IMR-90 (cell line): ENCODE data around the gene CD300LD. TPM values are rescaled to one million over a fixed set of nuclear protein-coding genes. Genes with fewer than 3 reads are reported as not detected.
A peak's percentile ranks its signal among the peaks of the same experiment; 100 is the strongest.

ENCODE experiments used
- ATAC-seq: fragments of 200-7000 bp; cut with Tn5 transposase; 2 replicates; pipeline ENCODE4 v1.9.1; 2020; ENCODE audit warnings: low read depth, mild to moderate bottlenecking, moderate library complexity
- BruUV-seq: library from RNA; stranded (reverse); fragments of 400-500 nt; replicated peaks from 2 replicates; lab custom pipeline; 2021; lab: Mats Ljungman, UMichigan
- CTCF ChIA-PET: fragments of 300-600 bp; formaldehyde crosslinking; extraction: SDS; loops from one replicate; lab custom pipeline; 2021; ENCODE audit warnings: antibody characterized with exemption; lab: Yijun Ruan, JAX
- POLR2A ChIA-PET: fragments of 300-600 bp; sonication (Branson Sonifier 250); formaldehyde crosslinking; loops from one replicate; lab custom pipeline; 2022; ENCODE audit warnings: antibody characterized with exemption; ENCODE audit not compliant: unreplicated experiment; lab: Charles Lee
- DNase-seq: peaks from one replicate; pipeline ENCODE4 v3.0.0; 2013
- H2AFZ ChIP-seq: replicated peaks from 2 replicates; pipeline ENCODE3; 2013; ENCODE audit warnings: low read length, mild to moderate bottlenecking; ENCODE audit not compliant: poor library complexity
- H2AK5ac ChIP-seq: 2 replicates; pipeline ENCODE4 v1.6.1; 2013; ENCODE audit warnings: low read depth, low read length, inconsistent platforms
- H2AK9ac ChIP-seq: replicated peaks from 2 replicates; pipeline ENCODE3; 2013; ENCODE audit warnings: mild to moderate bottlenecking, low read depth, low read length, moderate library complexity; ENCODE audit not compliant: poor library complexity
- H2BK120ac ChIP-seq: 2 replicates; pipeline ENCODE4 v1.6.1; 2013; ENCODE audit warnings: low read depth, low read length, inconsistent platforms
- H2BK15ac ChIP-seq: 3 replicates; pipeline ENCODE4 v1.6.1; 2013; ENCODE audit warnings: low read depth, low read length, inconsistent platforms
- H2BK20ac ChIP-seq: 2 replicates; pipeline ENCODE4 v1.6.1; 2013; ENCODE audit warnings: low read depth, mild to moderate bottlenecking, inconsistent platforms, low read length, moderate library complexity
- H2BK5ac ChIP-seq: 2 replicates; pipeline ENCODE4 v1.6.1; 2013; ENCODE audit warnings: mild to moderate bottlenecking, low read depth, low read length, inconsistent platforms; ENCODE audit not compliant: poor library complexity, severe bottlenecking
- H3K14ac ChIP-seq: replicated peaks from 2 replicates; pipeline ENCODE4 v1.6.1; 2013; ENCODE audit warnings: low read depth, low read length, inconsistent platforms
- H3K18ac ChIP-seq: 2 replicates; pipeline ENCODE4 v1.6.1; 2013; ENCODE audit warnings: low read depth, low read length, control low read depth
- H3K23ac ChIP-seq: 2 replicates; pipeline ENCODE4 v1.6.1; 2013; ENCODE audit warnings: low read depth, low read length, inconsistent platforms
- H3K27ac ChIP-seq: 2 replicates; pipeline ENCODE4 v1.5.1; 2013; ENCODE audit warnings: mild to moderate bottlenecking, control low read depth, low read length; ENCODE audit not compliant: insufficient read depth
- H3K27me3 ChIP-seq: 2 replicates; pipeline ENCODE4 v1.6.1; 2013; ENCODE audit warnings: low read length; ENCODE audit not compliant: control insufficient read depth, insufficient read depth
- H3K36me3 ChIP-seq: 2 replicates; pipeline ENCODE4 v1.6.1; 2013; ENCODE audit warnings: low read length, mixed read lengths; ENCODE audit not compliant: control insufficient read depth, insufficient read depth
- H3K4ac ChIP-seq: 2 replicates; pipeline ENCODE4 v1.6.1; 2013; ENCODE audit warnings: low read depth, low read length, inconsistent platforms
- H3K4me1 ChIP-seq: 2 replicates; pipeline ENCODE4 v1.6.1; 2013; ENCODE audit warnings: low read length, mixed read lengths; ENCODE audit not compliant: control insufficient read depth, insufficient read depth
- H3K4me2 ChIP-seq: 2 replicates; pipeline ENCODE4 v1.6.1; 2013; ENCODE audit warnings: low read depth, mild to moderate bottlenecking, control low read depth, low read length, moderate library complexity
- H3K4me3 ChIP-seq: 2 replicates; pipeline ENCODE4 v1.5.1; 2013; ENCODE audit warnings: low read depth, mild to moderate bottlenecking, control low read depth, low read length, moderate library complexity; ENCODE audit not compliant: insufficient read depth
- H3K56ac ChIP-seq: 2 replicates; pipeline ENCODE4 v1.6.1; 2013; ENCODE audit warnings: low read length, inconsistent platforms; ENCODE audit not compliant: insufficient read depth; ENCODE audit errors: extremely low read depth
- H3K79me1 ChIP-seq, 2 experiments: 2 replicates each; pipeline ENCODE4 v1.6.1; 2013; ENCODE audit warnings: low read length in 2 of 2, inconsistent platforms in 1 of 2, low read depth in 1 of 2
- H3K9ac ChIP-seq: 2 replicates; pipeline ENCODE4 v1.6.1; 2013; ENCODE audit warnings: low read depth, low read length, control low read depth
- H3K9me1 ChIP-seq: 2 replicates; pipeline ENCODE4 v1.6.1; 2013; ENCODE audit warnings: low read length, inconsistent platforms; ENCODE audit not compliant: insufficient read depth
- H3K9me3 ChIP-seq: 2 replicates; pipeline ENCODE4 v1.6.1; 2013; ENCODE audit warnings: low read length; ENCODE audit not compliant: control insufficient read depth, insufficient read depth
- H4K20me1 ChIP-seq: 2 replicates; pipeline ENCODE4 v1.6.1; 2013; ENCODE audit warnings: low read length, inconsistent platforms; ENCODE audit not compliant: insufficient read depth
- H4K5ac ChIP-seq: 2 replicates; pipeline ENCODE4 v1.6.1; 2013; ENCODE audit warnings: mild to moderate bottlenecking, low read depth, low read length, control low read depth
- H4K8ac ChIP-seq, 2 experiments: 2 replicates each; pipeline ENCODE4 v1.6.1; 2013; ENCODE audit warnings: low read depth in 2 of 2, low read length in 2 of 2, control low read depth in 1 of 2, inconsistent platforms in 1 of 2
- H4K91ac ChIP-seq: 2 replicates; pipeline ENCODE4 v1.6.1; 2013; ENCODE audit warnings: low read depth, low read length, inconsistent platforms; ENCODE audit not compliant: insufficient read depth
- BHLHE40 ChIP-seq: fragments of 150-350 bp; IDR thresholded peaks from 2 replicates; pipeline ENCODE4 v1.6.1; 2016; ENCODE audit warnings: mild to moderate bottlenecking, low read depth, low read length
- CEBPB ChIP-seq: IDR thresholded peaks from 2 replicates; pipeline ENCODE4 v1.6.1; 2012; ENCODE audit warnings: low read depth, low read length, improper control_type of control experiment
- CHD1 ChIP-seq: IDR thresholded peaks from 2 replicates; pipeline ENCODE4 v1.6.1; 2012; ENCODE audit warnings: low read depth, low read length, improper control_type of control experiment
- FOS ChIP-seq: fragments of 150-350 bp; IDR thresholded peaks from 2 replicates; pipeline ENCODE4 v1.6.1; 2016; ENCODE audit warnings: low read depth, low read length
- MAFK ChIP-seq: IDR thresholded peaks from 2 replicates; pipeline ENCODE4 v1.6.1; 2012; ENCODE audit warnings: low read depth, low read length, improper control_type of control experiment
- MAZ ChIP-seq: IDR thresholded peaks from 2 replicates; pipeline ENCODE4 v1.6.1; 2012; ENCODE audit warnings: low read depth, mild to moderate bottlenecking, low read length, improper control_type of control experiment, moderate library complexity, borderline replicate concordance
- MXI1 ChIP-seq: IDR thresholded peaks from 2 replicates; pipeline ENCODE4 v1.6.1; 2012; ENCODE audit warnings: low read depth, mild to moderate bottlenecking, low read length, moderate library complexity, borderline replicate concordance
- NFE2L2 ChIP-seq: fragments of 150-350 bp; IDR thresholded peaks from 2 replicates; pipeline ENCODE4 v1.6.1; 2016; ENCODE audit warnings: low read depth, mild to moderate bottlenecking, low read length
- POLR2A ChIP-seq: IDR thresholded peaks from 2 replicates; pipeline ENCODE4 v1.6.1; 2012; ENCODE audit warnings: mild to moderate bottlenecking, low read depth, low read length
- RAD21 ChIP-seq: IDR thresholded peaks from 2 replicates; pipeline ENCODE4 v1.6.1; 2012; ENCODE audit warnings: low read length, improper control_type of control experiment
- RCOR1 ChIP-seq: IDR thresholded peaks from 2 replicates; pipeline ENCODE4 v1.6.1; 2012; ENCODE audit warnings: mild to moderate bottlenecking, low read length, improper control_type of control experiment; ENCODE audit not compliant: insufficient replicate concordance
- RFX5 ChIP-seq: IDR thresholded peaks from 2 replicates; pipeline ENCODE4 v1.8.0; 2012; ENCODE audit warnings: low read depth, mild to moderate bottlenecking, low read length, moderate library complexity
- SMC3 ChIP-seq: fragments of 150-350 bp; IDR thresholded peaks from 2 replicates; pipeline ENCODE4 v1.6.1; 2016; ENCODE audit warnings: low read depth, mild to moderate bottlenecking, antibody characterized with exemption, low read length, moderate library complexity
- WGBS, 2 experiments: methylation state at CpG; one replicate each; pipeline versions ENCODE4 v1.1.5 to v1.1.7; 2013; ENCODE audit warnings: missing lambda C conversion rate in 2 of 2; ENCODE audit not compliant: insufficient read length in 1 of 2; ENCODE audit errors: extremely low coverage in 2 of 2; 5-methylcytosine and 5-hydroxymethylcytosine counted together
- dilution Hi-C: fragments of 300-500 bp; cut with HindIII; formaldehyde crosslinking; loops from one replicate; pipeline ENCODE4 v1.14.3; 2018; ENCODE audit warnings: low sequenced_read_pairs; ENCODE audit not compliant: unreplicated experiment
- in situ Hi-C: fragments of 300-500 bp; cut with MboI; formaldehyde crosslinking; loops from 3 replicates; pipeline ENCODE4 v1.14.3; 2019; ENCODE audit warnings: low sequenced_read_pairs, inconsistent platforms, mixed read lengths
- intact Hi-C: fragments of 100-400 bp; cut with micrococcal nuclease; formaldehyde crosslinking; loops from 2 replicates; pipeline ENCODE4 v1.10.0; 2022
- polyA plus RNA-seq, 3 experiments: library from polyadenylated mRNA; depleted of rRNA; stranded (reverse); fragments of >200 nt; gene quantifications; 2 replicates each; pipeline ENCODE4 v1.2.3, GENCODE V29; 2012; ENCODE audit warnings: low replicate concordance in 1 of 3
- total RNA-seq: library from RNA; depleted of rRNA; stranded (reverse); fragments of >200 nt; gene quantifications from 2 replicates; pipeline ENCODE4 v1.2.3, GENCODE V29; 2012
- TF ChIP-seq, protein P1 (sequence below): conservative IDR thresholded peaks from 2 replicates; pipeline ENCODE4 v1.5.1; 2012; ENCODE audit warnings: mild to moderate bottlenecking, low read depth, low read length, improper control_type of control experiment
- TF ChIP-seq, protein P2 (sequence below): fragments of 150-350 bp; IDR thresholded peaks from 2 replicates; pipeline ENCODE4 v1.6.1; 2016; ENCODE audit warnings: low read depth, mild to moderate bottlenecking, low read length, moderate library complexity, borderline replicate concordance
- TF ChIP-seq, protein P3 (sequence below): fragments of 150-350 bp; IDR thresholded peaks from 2 replicates; pipeline ENCODE4 v1.6.1; 2017; ENCODE audit warnings: mild to moderate bottlenecking, antibody characterized with exemption, low read length, low read depth

The CD300LD gene
- total and polyA plus RNA-seq, 2 of the 4 experiments (the other 2 are of a cell fraction): not detected

DNA sequence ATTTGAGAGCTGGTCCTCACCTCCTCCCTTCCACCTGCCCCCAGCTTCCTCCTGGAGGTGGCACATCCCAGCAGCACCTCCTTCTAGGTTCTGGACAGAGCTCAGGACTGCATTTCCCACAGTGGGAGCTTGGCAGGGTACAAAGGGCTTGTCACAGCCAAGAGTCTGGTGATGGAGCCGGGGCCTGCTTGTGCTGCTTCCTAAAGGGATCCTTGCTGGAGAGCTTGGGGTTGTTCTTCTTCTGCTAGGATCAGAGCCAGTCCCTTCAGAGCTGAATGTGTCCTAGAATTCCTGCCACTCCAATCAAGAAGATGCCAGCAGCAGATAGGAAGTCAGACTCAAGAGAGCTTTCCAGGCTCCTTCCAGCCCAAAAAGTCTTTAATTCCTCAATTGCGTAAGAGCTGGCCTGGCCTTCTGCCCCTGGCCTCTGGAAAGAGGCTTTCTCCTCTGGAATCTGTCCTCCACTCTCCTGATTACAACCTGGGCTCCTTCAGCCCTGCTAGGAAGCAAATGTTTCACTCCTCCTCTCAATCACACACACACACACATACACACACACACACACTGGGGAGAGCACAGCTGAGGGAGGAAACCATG is 27.1 kb upstream of the CD300LD start:
- dilution Hi-C loops (no loop called here), intact Hi-C loops (no loop called here), in situ Hi-C loops (no loop called here)
- ChIA-PET CTCF (no interaction called here), POLR2A (no interaction called here)
- Histone ChIP-seq H3K9ac (no peak overlapping the region), H2AFZ (peak overlapping the region; percentile 11), H3K9me3 (peaks cover 16% of the 10 kb centered on the region), H2BK15ac (no peak overlapping the region), H4K5ac (no peak overlapping the region), H3K4me2 (no peak overlapping the region), H2AK9ac (no peak overlapping the region), H4K20me1 (no peaks in the 10 kb centered on the region), H4K91ac (no peak overlapping the region), H3K9me1 (no peaks in the 10 kb centered on the region), H4K8ac (no peak overlapping the region), H3K36me3 (no peaks in the 10 kb centered on the region), H2BK120ac (no peak overlapping the region), H3K4me3 (no peak overlapping the region), H3K23ac (no peak overlapping the region), H3K4ac (no peak overlapping the region), H2BK20ac (no peak overlapping the region), H2BK5ac (no peak overlapping the region), H3K4me1 (no peaks in the 10 kb centered on the region), H3K18ac (no peak overlapping the region), H3K56ac (no peak overlapping the region), H3K14ac (no peak overlapping the region), H3K27ac (no peak overlapping the region), H3K79me1 (no peaks in the 10 kb centered on the region), H3K27me3 (no peaks in the 10 kb centered on the region), H2AK5ac (no peak overlapping the region)
- TF ChIP-seq POLR2A (no peak), RCOR1 (no peak), SMC3 (no peak), MAZ (no peak), BHLHE40 (no peak), CEBPB (no peak), MAFK (no peak), RFX5 (no peak), MXI1 (no peak), NFE2L2 (no peak), FOS (no peak), CHD1 (no peak), RAD21 (no peak)
- TF ChIP-seq, protein P1, sequence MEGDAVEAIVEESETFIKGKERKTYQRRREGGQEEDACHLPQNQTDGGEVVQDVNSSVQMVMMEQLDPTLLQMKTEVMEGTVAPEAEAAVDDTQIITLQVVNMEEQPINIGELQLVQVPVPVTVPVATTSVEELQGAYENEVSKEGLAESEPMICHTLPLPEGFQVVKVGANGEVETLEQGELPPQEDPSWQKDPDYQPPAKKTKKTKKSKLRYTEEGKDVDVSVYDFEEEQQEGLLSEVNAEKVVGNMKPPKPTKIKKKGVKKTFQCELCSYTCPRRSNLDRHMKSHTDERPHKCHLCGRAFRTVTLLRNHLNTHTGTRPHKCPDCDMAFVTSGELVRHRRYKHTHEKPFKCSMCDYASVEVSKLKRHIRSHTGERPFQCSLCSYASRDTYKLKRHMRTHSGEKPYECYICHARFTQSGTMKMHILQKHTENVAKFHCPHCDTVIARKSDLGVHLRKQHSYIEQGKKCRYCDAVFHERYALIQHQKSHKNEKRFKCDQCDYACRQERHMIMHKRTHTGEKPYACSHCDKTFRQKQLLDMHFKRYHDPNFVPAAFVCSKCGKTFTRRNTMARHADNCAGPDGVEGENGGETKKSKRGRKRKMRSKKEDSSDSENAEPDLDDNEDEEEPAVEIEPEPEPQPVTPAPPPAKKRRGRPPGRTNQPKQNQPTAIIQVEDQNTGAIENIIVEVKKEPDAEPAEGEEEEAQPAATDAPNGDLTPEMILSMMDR: no peak
- TF ChIP-seq, protein P2, sequence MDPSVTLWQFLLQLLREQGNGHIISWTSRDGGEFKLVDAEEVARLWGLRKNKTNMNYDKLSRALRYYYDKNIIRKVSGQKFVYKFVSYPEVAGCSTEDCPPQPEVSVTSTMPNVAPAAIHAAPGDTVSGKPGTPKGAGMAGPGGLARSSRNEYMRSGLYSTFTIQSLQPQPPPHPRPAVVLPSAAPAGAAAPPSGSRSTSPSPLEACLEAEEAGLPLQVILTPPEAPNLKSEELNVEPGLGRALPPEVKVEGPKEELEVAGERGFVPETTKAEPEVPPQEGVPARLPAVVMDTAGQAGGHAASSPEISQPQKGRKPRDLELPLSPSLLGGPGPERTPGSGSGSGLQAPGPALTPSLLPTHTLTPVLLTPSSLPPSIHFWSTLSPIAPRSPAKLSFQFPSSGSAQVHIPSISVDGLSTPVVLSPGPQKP: no peak
- TF ChIP-seq, protein P3, sequence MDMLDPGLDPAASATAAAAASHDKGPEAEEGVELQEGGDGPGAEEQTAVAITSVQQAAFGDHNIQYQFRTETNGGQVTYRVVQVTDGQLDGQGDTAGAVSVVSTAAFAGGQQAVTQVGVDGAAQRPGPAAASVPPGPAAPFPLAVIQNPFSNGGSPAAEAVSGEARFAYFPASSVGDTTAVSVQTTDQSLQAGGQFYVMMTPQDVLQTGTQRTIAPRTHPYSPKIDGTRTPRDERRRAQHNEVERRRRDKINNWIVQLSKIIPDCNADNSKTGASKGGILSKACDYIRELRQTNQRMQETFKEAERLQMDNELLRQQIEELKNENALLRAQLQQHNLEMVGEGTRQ: no peak
- no TSS peak for BruUV-seq
- WGBS, 2 experiments: 50% methylated on average over 1 of the region's 2 CpGs; no CpG with 5 or more reads in 1 of the 2 experiments
- ATAC-seq (no peak), DNase-seq (no peak)
